KMS-11 (cell line): ENCODE measurements around the gene KCTD13.

Experiments
- H2AFZ ChIP-seq: fragments of 200-600 bp; sonication (generic); 2 replicates; pipeline ENCODE4 v1.6.1; 2016; ENCODE audit warnings: antibody characterized with exemption, mixed run types, low read depth
- H3K27ac ChIP-seq: fragments of 200-600 bp; sonication (generic); 2 replicates; pipeline ENCODE4 v1.6.1; 2016; ENCODE audit warnings: mild to moderate bottlenecking, mixed run types
- H3K27me3 ChIP-seq: fragments of 200-600 bp; sonication (generic); 2 replicates; pipeline ENCODE4 v1.6.1; 2017; ENCODE audit warnings: mild to moderate bottlenecking, low read depth, mixed run types, moderate library complexity; ENCODE audit not compliant: insufficient read depth
- H3K36me3 ChIP-seq: fragments of 200-600 bp; sonication (generic); 2 replicates; pipeline ENCODE4 v1.6.1; 2017; ENCODE audit warnings: mild to moderate bottlenecking, mixed run types; ENCODE audit not compliant: insufficient read depth
- H3K4me1 ChIP-seq: fragments of 200-600 bp; sonication (generic); 2 replicates; pipeline ENCODE4 v1.6.1; 2016; ENCODE audit warnings: mild to moderate bottlenecking, low read depth, mixed run types; ENCODE audit not compliant: poor library complexity, severe bottlenecking
- H3K4me2 ChIP-seq: fragments of 200-600 bp; sonication (generic); 2 replicates; pipeline ENCODE4 v1.7.0; 2016; ENCODE audit warnings: mild to moderate bottlenecking, mixed run types
- H3K4me3 ChIP-seq: fragments of 200-600 bp; sonication (generic); IDR thresholded peaks from 2 replicates; pipeline ENCODE4 v1.6.1; 2017; ENCODE audit warnings: low read depth, low read length, mixed read lengths; ENCODE audit not compliant: insufficient read depth
- H3K79me2 ChIP-seq: fragments of 200-600 bp; sonication (generic); 2 replicates; pipeline ENCODE4 v1.6.1; 2016; ENCODE audit warnings: low read depth, mixed run types; ENCODE audit not compliant: insufficient read depth
- H3K9ac ChIP-seq: fragments of 200-600 bp; sonication (generic); 2 replicates; pipeline ENCODE4 v1.6.1; 2016; ENCODE audit warnings: mild to moderate bottlenecking, mixed run types
- H4K20me1 ChIP-seq: fragments of 200-600 bp; sonication (generic); 2 replicates; pipeline ENCODE4 v1.6.1; 2016; ENCODE audit warnings: mild to moderate bottlenecking, mixed run types; ENCODE audit not compliant: insufficient read depth
- CTCF ChIP-seq: fragments of 200-600 bp; sonication (generic); conservative IDR thresholded peaks from 2 replicates; pipeline ENCODE4 v1.6.1; 2017; ENCODE audit warnings: low read depth, mild to moderate bottlenecking, antibody characterized with exemption, low read length, moderate library complexity, mixed read lengths

KCTD13 gene

DNA sequence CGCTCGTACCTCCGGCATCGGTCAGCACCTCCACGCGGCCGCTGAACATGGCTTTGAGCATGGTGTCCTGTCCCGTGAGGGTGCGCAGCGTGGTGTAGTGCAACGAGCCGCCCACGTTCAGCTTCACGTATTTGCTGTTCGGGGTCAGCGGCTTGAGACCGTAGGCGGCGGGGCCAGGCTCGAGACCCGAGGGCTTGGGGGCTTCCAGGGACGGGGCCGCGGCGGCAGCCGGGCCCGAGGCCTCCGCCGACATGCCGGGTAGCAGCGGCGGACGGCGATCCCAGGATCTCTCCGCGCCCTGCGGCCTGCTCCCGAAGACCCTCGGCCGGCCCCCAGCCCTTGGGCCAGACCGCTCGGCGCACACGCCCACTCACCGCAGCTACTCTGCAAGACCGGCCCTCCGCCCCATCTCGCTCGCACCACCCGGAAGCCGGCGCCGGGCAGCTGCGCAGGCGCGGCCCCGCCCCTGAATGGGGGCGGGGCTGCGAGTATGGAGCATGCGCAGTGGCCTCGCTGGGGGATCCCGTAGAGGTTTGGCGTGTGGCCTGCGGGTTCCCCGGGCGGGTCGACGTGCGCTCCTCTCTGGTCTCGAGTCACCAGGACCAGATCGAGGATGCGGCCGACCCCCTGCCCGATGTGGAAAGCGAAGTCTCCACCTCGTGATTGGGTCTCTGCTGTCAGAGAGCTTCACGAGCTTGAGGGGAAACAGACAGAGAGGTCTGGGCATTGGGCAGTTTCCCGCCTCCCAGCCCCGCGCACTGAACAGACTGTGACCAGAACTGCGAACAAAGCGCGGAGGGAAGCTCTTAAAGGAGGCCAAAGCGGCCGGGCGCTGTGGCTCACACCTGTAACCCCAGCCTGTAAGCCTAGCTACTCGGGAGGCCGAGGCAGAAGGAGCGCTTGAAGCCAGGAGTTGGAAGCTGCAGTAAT is at the start of gene KCTD13:
Gene KCTD13 (minus strand): TSS at position 446 of the 930 bp plus-strand sequence. CDS start 193 bp downstream, at position 253.
- H3K79me2 ChIP-seq = peaks cover 11% of the 10 kb centered on the region; the same call in 1 of the 2 replicates
- H3K4me3 ChIP-seq = no peak within 1 kb of the TSS
- no peaks in the 10 kb centered on the region for H3K27me3 ChIP-seq
- H3K4me2 ChIP-seq = peak within 1 kb of the TSS; percentile 70
- TF ChIP-seq CTCF = no peak
- H3K36me3 ChIP-seq = no peaks in the 10 kb centered on the region
- peak within 1 kb of the TSS; percentile 68; the same call in 1 of the 2 replicates for H3K9ac ChIP-seq
- H4K20me1 ChIP-seq = no peaks in the 10 kb centered on the region
- peak within 1 kb of the TSS; percentile 93 for H2AFZ ChIP-seq
- H3K27ac ChIP-seq = peak within 1 kb of the TSS; percentile 43
- peaks cover 28% of the 10 kb centered on the region for H3K4me1 ChIP-seq

DNA sequence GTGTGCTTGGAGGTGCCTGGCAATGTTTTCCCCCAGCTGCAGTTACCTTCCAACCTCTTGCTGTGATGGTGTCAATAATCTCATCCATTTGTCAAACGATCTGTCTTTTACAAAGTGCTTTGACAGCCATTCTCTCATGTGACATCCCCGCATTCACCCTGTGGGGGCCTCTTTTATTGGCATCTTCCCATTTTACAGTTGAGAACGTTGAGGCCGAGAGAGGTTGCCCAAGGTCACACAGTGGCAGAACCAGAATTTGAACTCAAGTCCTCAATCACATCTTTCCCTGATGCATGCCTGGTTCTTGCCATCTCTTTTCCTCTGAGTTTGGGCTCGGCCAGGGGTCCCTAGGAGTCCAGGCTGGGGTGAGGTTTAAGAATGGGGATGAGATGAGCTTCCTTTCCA is 49.1 kb upstream of the KCTD13 start:
- Histone ChIP-seq H3K36me3 (no peaks in the 10 kb centered on the region; the same call in 1 of the 2 replicates), H3K9ac (no peak overlapping the region; the same call in 1 of the 2 replicates), H3K79me2 (peaks cover 25% of the 10 kb centered on the region), H3K4me1 (peaks cover 22% of the 10 kb centered on the region), H3K27ac (no peak overlapping the region), H4K20me1 (no peaks in the 10 kb centered on the region), H3K4me3 (no peak overlapping the region), H2AFZ (no peak overlapping the region), H3K27me3 (no peaks in the 10 kb centered on the region), H3K4me2 (peak overlapping the region; percentile 100)
- TF ChIP-seq CTCF = no peak

- Histone ChIP-seq H3K27ac (peak overlapping the region; percentile 0; the same call in 1 of the 2 replicates), H3K79me2 (peaks cover 25% of the 10 kb centered on the region), H3K27me3 (no peaks in the 10 kb centered on the region), H3K9ac (peak overlapping the region; percentile 59), H2AFZ (peak overlapping the region; percentile 69), H3K4me2 (peak overlapping the region; percentile 100), H3K4me1 (peaks cover 22% of the 10 kb centered on the region), H3K4me3 (no peak overlapping the region), H3K36me3 (no peaks in the 10 kb centered on the region; the same call in 1 of the 2 replicates), H4K20me1 (no peaks in the 10 kb centered on the region)
- TF ChIP-seq CTCF = no peak
These were observed 48.5 kb upstream of the KCTD13 start for GRCh38 chr16:29974291-29975133.
